Endodermal cell (in vitro differentiated cells): ENCODE measurements around the gene PDE6B. TPM values are rescaled to one million over a fixed set of nuclear protein-coding genes. Genes with fewer than 3 reads are reported as not detected.
A peak's percentile ranks its signal among the peaks of the same experiment; 100 is the strongest.

Experiments used
- DNase-seq: peaks from one replicate; pipeline ENCODE4 v3.0.0-alpha.2; 2017
- H3K27ac ChIP-seq: 2 replicates; pipeline ENCODE4 v1.5.1; 2013; ENCODE audit warnings: mild to moderate bottlenecking, low read depth, low read length, moderate library complexity
- H3K27me3 ChIP-seq: 2 replicates; pipeline ENCODE4 v1.6.1; 2013; ENCODE audit warnings: mild to moderate bottlenecking, low read length, moderate library complexity; ENCODE audit not compliant: insufficient read depth, control insufficient read depth, poor library complexity, severe bottlenecking
- H3K36me3 ChIP-seq: 2 replicates; pipeline ENCODE4 v1.7.0; 2013; ENCODE audit warnings: mild to moderate bottlenecking, low read length, moderate library complexity; ENCODE audit not compliant: control insufficient read depth, insufficient read depth
- H3K4me1 ChIP-seq: one replicate; pipeline ENCODE4 v1.7.0; 2013; ENCODE audit warnings: low read length; ENCODE audit not compliant: control insufficient read depth, insufficient read depth
- H3K4me3 ChIP-seq: 2 replicates; pipeline ENCODE4 v1.5.1; 2013; ENCODE audit warnings: mild to moderate bottlenecking, low read length, moderate library complexity
- H3K9ac ChIP-seq: 2 replicates; pipeline ENCODE4 v1.6.1; 2013; ENCODE audit warnings: mild to moderate bottlenecking, low read length, moderate library complexity; ENCODE audit not compliant: poor library complexity, severe bottlenecking; ENCODE audit errors: extremely low read depth
- H3K9me3 ChIP-seq: 2 replicates; pipeline ENCODE4 v1.6.1; 2013; ENCODE audit warnings: mild to moderate bottlenecking, low read length, moderate library complexity; ENCODE audit not compliant: control insufficient read depth
- H3K27ac Mint-ChIP-seq: 2 replicates; pipeline ENCODE4 v1.8.0; 2020; ENCODE audit warnings: mixed read lengths
- H3K27me3 Mint-ChIP-seq: 2 replicates; pipeline ENCODE4 v1.8.0; 2021; ENCODE audit warnings: mild to moderate bottlenecking, mixed read lengths; ENCODE audit not compliant: insufficient read depth
- H3K36me3 Mint-ChIP-seq: 2 replicates; pipeline ENCODE4 v1.8.0; 2020; ENCODE audit warnings: low read depth, mixed read lengths
- H3K4me1 Mint-ChIP-seq: 2 replicates; pipeline ENCODE4 v1.8.0; 2020; ENCODE audit warnings: mixed read lengths
- H3K4me3 Mint-ChIP-seq: 2 replicates; pipeline ENCODE4 v1.8.0; 2020; ENCODE audit warnings: mild to moderate bottlenecking, moderate library complexity, mixed read lengths
- H3K9me3 Mint-ChIP-seq: 2 replicates; pipeline ENCODE4 v1.8.0; 2020; ENCODE audit warnings: mild to moderate bottlenecking, mixed read lengths
- WGBS, 2 experiments: methylation state at CpG; one replicate each; pipeline versions ENCODE4 v1.1.5 to v1.1.7; 2013; ENCODE audit warnings: missing lambda C conversion rate in 2 of 2, mixed read lengths in 1 of 2; ENCODE audit not compliant: insufficient coverage in 1 of 2, insufficient read length in 1 of 2; 5-methylcytosine and 5-hydroxymethylcytosine counted together
- total RNA-seq, 2 donors: library from RNA; stranded (reverse); fragmentation: NEBNext Ultra II Directional in 1 of 2; extraction: Animal tissue kit (Norgen Biotek cat#: 25700) in 1 of 2; gene quantifications; 2 replicates in 1 of 2; 3 replicates in 1 of 2; pipeline ENCODE4 v1.2.1, GENCODE V29; 2021
- TF ChIP-seq, protein P1 (sequence below): fragments of 200-600 bp; sonication (generic); conservative IDR thresholded peaks from 2 replicates; pipeline ENCODE4 v1.5.0; 2021; ENCODE audit warnings: antibody characterized with exemption, mild to moderate bottlenecking

Gene PDE6B
- total RNA-seq, 2 donors from 2014 or later = 12.4 to 14.6 TPM

- H3K4me1 ChIP-seq = no peaks in the 10 kb centered on the region
- WGBS, 2 experiments = 85 to 100% methylated on average over 13 to 26 of the region's 26 CpGs
- Mint-ChIP-seq H3K27me3 (no peaks in the 10 kb centered on the region), H3K4me1 (peaks cover 8% of the 10 kb centered on the region), H3K9me3 (no peaks in the 10 kb centered on the region), H3K36me3 (peaks cover 28% of the 10 kb centered on the region), H3K27ac (no peak overlapping the region), H3K4me3 (peak overlapping the region; percentile 85)
- TF ChIP-seq, protein P1, sequence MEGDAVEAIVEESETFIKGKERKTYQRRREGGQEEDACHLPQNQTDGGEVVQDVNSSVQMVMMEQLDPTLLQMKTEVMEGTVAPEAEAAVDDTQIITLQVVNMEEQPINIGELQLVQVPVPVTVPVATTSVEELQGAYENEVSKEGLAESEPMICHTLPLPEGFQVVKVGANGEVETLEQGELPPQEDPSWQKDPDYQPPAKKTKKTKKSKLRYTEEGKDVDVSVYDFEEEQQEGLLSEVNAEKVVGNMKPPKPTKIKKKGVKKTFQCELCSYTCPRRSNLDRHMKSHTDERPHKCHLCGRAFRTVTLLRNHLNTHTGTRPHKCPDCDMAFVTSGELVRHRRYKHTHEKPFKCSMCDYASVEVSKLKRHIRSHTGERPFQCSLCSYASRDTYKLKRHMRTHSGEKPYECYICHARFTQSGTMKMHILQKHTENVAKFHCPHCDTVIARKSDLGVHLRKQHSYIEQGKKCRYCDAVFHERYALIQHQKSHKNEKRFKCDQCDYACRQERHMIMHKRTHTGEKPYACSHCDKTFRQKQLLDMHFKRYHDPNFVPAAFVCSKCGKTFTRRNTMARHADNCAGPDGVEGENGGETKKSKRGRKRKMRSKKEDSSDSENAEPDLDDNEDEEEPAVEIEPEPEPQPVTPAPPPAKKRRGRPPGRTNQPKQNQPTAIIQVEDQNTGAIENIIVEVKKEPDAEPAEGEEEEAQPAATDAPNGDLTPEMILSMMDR = no peak
- no peak overlapping the region for H3K27ac ChIP-seq
- H3K36me3 ChIP-seq = peaks cover 14% of the 10 kb centered on the region
- DNase-seq = no peak
- no peaks in the 10 kb centered on the region for H3K9me3 ChIP-seq
- peak overlapping the region; percentile 87 for H3K4me3 ChIP-seq
- peak overlapping the region; percentile 82 for H3K9ac ChIP-seq
- H3K27me3 ChIP-seq = no peaks in the 10 kb centered on the region
Measured at GRCh38 chr4:675036-675882, 49.9 kb downstream of the PDE6B start.

- peaks cover 14% of the 10 kb centered on the region for H3K36me3 ChIP-seq
- peaks cover 10% of the 10 kb centered on the region for H3K4me1 Mint-ChIP-seq
- H3K27ac Mint-ChIP-seq = peak overlapping the region; percentile 35
- 93 to 100% methylated on average over 1 to 19 of the region's 19 CpGs for WGBS, 2 experiments
- H3K9ac ChIP-seq = no peak overlapping the region
- H3K36me3 Mint-ChIP-seq = peaks cover 20% of the 10 kb centered on the region
- H3K27ac ChIP-seq = no peak overlapping the region
- H3K27me3 Mint-ChIP-seq = peaks cover 2% of the 10 kb centered on the region
- no peaks in the 10 kb centered on the region for H3K9me3 Mint-ChIP-seq
- H3K9me3 ChIP-seq = no peaks in the 10 kb centered on the region
- no peaks in the 10 kb centered on the region for H3K4me1 ChIP-seq
- H3K4me3 ChIP-seq = no peak overlapping the region
- peak overlapping the region; percentile 85 for H3K4me3 Mint-ChIP-seq
- DNase-seq = no peak
- TF ChIP-seq, protein P1 = no peak
- no peaks in the 10 kb centered on the region for H3K27me3 ChIP-seq
Measured at GRCh38 chr4:675980-676870, 50.9 kb downstream of the PDE6B start.

DNA sequence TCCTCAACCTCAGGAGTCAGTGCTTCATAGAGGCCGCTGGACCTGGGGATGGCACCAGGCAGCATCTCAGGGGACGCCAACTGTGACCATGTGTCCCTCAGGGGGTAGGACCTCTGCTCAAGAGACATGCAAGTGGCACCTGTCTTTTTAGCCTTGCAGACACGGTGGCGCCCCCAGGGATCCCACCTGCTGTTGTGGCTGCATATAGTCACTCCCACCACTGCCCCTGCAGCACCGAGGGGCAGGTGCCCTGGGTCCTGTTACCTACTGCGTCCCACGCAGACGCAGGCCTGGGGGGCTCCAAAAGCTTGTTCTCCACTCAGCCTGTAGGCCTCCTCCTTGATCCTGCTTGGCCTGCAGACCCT lies 51.5 kb downstream of the PDE6B start:
- Mint-ChIP-seq H3K9me3 (no peaks in the 10 kb centered on the region), H3K4me1 (peaks cover 10% of the 10 kb centered on the region), H3K27me3 (peaks cover 2% of the 10 kb centered on the region), H3K27ac (no peak overlapping the region), H3K36me3 (peaks cover 15% of the 10 kb centered on the region), H3K4me3 (no peak overlapping the region)
- TF ChIP-seq, protein P1 = no peak
- H3K4me1 ChIP-seq = no peaks in the 10 kb centered on the region
- DNase-seq = no peak
- H3K9me3 ChIP-seq = no peaks in the 10 kb centered on the region
- peaks cover 8% of the 10 kb centered on the region for H3K36me3 ChIP-seq
- no peaks in the 10 kb centered on the region for H3K27me3 ChIP-seq
- 91 to 94% methylated on average over 4 to 8 of the region's 8 CpGs for WGBS, 2 experiments
- H3K4me3 ChIP-seq = no peak overlapping the region
- H3K27ac ChIP-seq = no peak overlapping the region
- no peak overlapping the region for H3K9ac ChIP-seq
